ENCODE data around the gene SLC7A14. TPM values are rescaled to one million over a fixed set of nuclear protein-coding genes. Genes with fewer than 3 reads are reported as not detected.
"Not testable (repeated sequence)": the region's sequence is repeated elsewhere in the genome, so short reads cannot be mapped to it uniquely, and the experiment has no call there.

The SLC7A14 gene
- polyA plus RNA-seq, 6 donors from 2014 or later = not detected

GRCh38 chr3:170579646-170580045, 6.2 kb downstream of the SLC7A14 start:
- H3K4me3 Mint-ChIP-seq = no peak overlapping the region
- H3K4me1 Mint-ChIP-seq = no peaks in the 10 kb centered on the region
- H3K9me3 Mint-ChIP-seq = peaks cover 0 to 18% (median 2%) of the 10 kb centered on the region in 7 donors
- H3K36me3 Mint-ChIP-seq = peaks cover 0 to 13% of the 10 kb centered on the region in 2 donors
- no peak for DNase-seq
- ATAC-seq (ENCODE audit: low read depth in 2 of 2) = no peak
- H3K27ac Mint-ChIP-seq = no peak overlapping the region
- H3K27me3 Mint-ChIP-seq = peaks cover 33 to 62% (median 51%) of the 10 kb centered on the region in 3 donors

- H3K27me3 Mint-ChIP-seq = peaks cover 17 to 41% (median 38%) of the 10 kb centered on the region in 3 donors
- H3K9me3 Mint-ChIP-seq = peaks cover 0 to 7% (median 2%) of the 10 kb centered on the region in 7 donors
- H3K4me1 Mint-ChIP-seq = no peaks in the 10 kb centered on the region
- DNase-seq (no peak), ATAC-seq (ENCODE audit: low read depth in 2 of 2) (no peak)
- peaks cover 0 to 6% of the 10 kb centered on the region in 2 donors for H3K36me3 Mint-ChIP-seq
- no peak overlapping the region for H3K27ac Mint-ChIP-seq
- H3K4me3 Mint-ChIP-seq = no peak overlapping the region
Measured at GRCh38 chr3:170572665-170573253, 13.1 kb downstream of the SLC7A14 start.

GRCh38 chr3:170567598-170567997, 18.3 kb downstream of the SLC7A14 start:
- not testable (repeated sequence) for H3K36me3 Mint-ChIP-seq; H3K27ac Mint-ChIP-seq; H3K9me3 Mint-ChIP-seq; H3K4me1 Mint-ChIP-seq; DNase-seq; ATAC-seq (ENCODE audit: low read depth in 2 of 2); H3K4me3 Mint-ChIP-seq
- H3K27me3 Mint-ChIP-seq = peaks cover 11 to 20% (median 14%) of the 10 kb centered on the region in 3 donors

- Mint-ChIP-seq H3K36me3 (peaks cover 0 to 6% of the 10 kb centered on the region in 2 donors), H3K27me3 (peaks cover 8 to 17% (median 11%) of the 10 kb centered on the region in 3 donors), H3K4me1 (no peaks in the 10 kb centered on the region), H3K9me3 (peaks cover 0 to 7% (median 2%) of the 10 kb centered on the region in 7 donors), H3K4me3 (no peak overlapping the region), H3K27ac (no peak overlapping the region)
- no peak for ATAC-seq (ENCODE audit: low read depth in 2 of 2)
- DNase-seq = no peak
Measured at GRCh38 chr3:170566413-170566812, 19.5 kb downstream of the SLC7A14 start.

GRCh38 chr3:170565495-170565894, 20.4 kb downstream of the SLC7A14 start:
- Mint-ChIP-seq H3K4me1 (no peaks in the 10 kb centered on the region), H3K27ac (no peak overlapping the region), H3K27me3 (peaks cover 8 to 12% (median 9%) of the 10 kb centered on the region in 3 donors), H3K36me3 (no peaks in the 10 kb centered on the region), H3K9me3 (peaks cover 0 to 3% (median 1%) of the 10 kb centered on the region in 7 donors), H3K4me3 (no peak overlapping the region)
- ATAC-seq (ENCODE audit: low read depth in 2 of 2) (no peak), DNase-seq (no peak)

GRCh38 chr3:170564664-170565063, 21.2 kb downstream of the SLC7A14 start:
- Mint-ChIP-seq H3K4me3 (no peak overlapping the region), H3K9me3 (peaks cover 0 to 3% (median under 1%) of the 10 kb centered on the region in 7 donors), H3K27ac (no peak overlapping the region), H3K4me1 (no peaks in the 10 kb centered on the region), H3K27me3 (peaks cover 9 to 14% (median 11%) of the 10 kb centered on the region in 3 donors), H3K36me3 (no peaks in the 10 kb centered on the region)
- ATAC-seq (ENCODE audit: low read depth in 2 of 2) (no peak), DNase-seq (no peak)

GRCh38 chr3:170563712-170564423, 22.0 kb downstream of the SLC7A14 start:
- DNase-seq (no peak), ATAC-seq (ENCODE audit: low read depth in 2 of 2) (no peak)
- Mint-ChIP-seq H3K9me3 (peaks cover 0 to 3% (median 0%) of the 10 kb centered on the region in 7 donors), H3K27me3 (peaks cover 10 to 16% (median 15%) of the 10 kb centered on the region in 3 donors), H3K27ac (no peak overlapping the region), H3K4me1 (no peaks in the 10 kb centered on the region), H3K4me3 (no peak overlapping the region), H3K36me3 (no peaks in the 10 kb centered on the region)

- peaks cover 0 to 2% (median 0%) of the 10 kb centered on the region in 7 donors for H3K9me3 Mint-ChIP-seq
- no peaks in the 10 kb centered on the region for H3K36me3 Mint-ChIP-seq
- no peak for DNase-seq
- H3K27me3 Mint-ChIP-seq = peaks cover 13 to 27% (median 26%) of the 10 kb centered on the region in 3 donors
- H3K4me1 Mint-ChIP-seq = no peaks in the 10 kb centered on the region
- H3K4me3 Mint-ChIP-seq = no peak overlapping the region
- H3K27ac Mint-ChIP-seq = no peak overlapping the region
- no peak for ATAC-seq (ENCODE audit: low read depth in 2 of 2)
Measured at GRCh38 chr3:170562080-170562479, 23.8 kb downstream of the SLC7A14 start.

- H3K4me1 Mint-ChIP-seq = no peaks in the 10 kb centered on the region
- peaks cover 0 to 2% (median 0%) of the 10 kb centered on the region in 7 donors for H3K9me3 Mint-ChIP-seq
- DNase-seq (no peak), ATAC-seq (ENCODE audit: low read depth in 2 of 2) (no peak)
- H3K36me3 Mint-ChIP-seq = no peaks in the 10 kb centered on the region
- peaks cover 8 to 28% (median 28%) of the 10 kb centered on the region in 3 donors for H3K27me3 Mint-ChIP-seq
- H3K27ac Mint-ChIP-seq = no peak overlapping the region
- H3K4me3 Mint-ChIP-seq = no peak overlapping the region
Measured at GRCh38 chr3:170560717-170561382, 25.0 kb downstream of the SLC7A14 start.

GRCh38 chr3:170560296-170560695, 25.6 kb downstream of the SLC7A14 start:
- no peaks in the 10 kb centered on the region for H3K9me3 Mint-ChIP-seq
- DNase-seq (no peak), ATAC-seq (ENCODE audit: low read depth in 2 of 2) (no peak)
- H3K4me3 Mint-ChIP-seq = no peak overlapping the region
- no peaks in the 10 kb centered on the region for H3K36me3 Mint-ChIP-seq
- H3K27ac Mint-ChIP-seq = no peak overlapping the region
- H3K27me3 Mint-ChIP-seq = peaks cover 4 to 28% (median 23%) of the 10 kb centered on the region in 3 donors
- H3K4me1 Mint-ChIP-seq = no peaks in the 10 kb centered on the region

GRCh38 chr3:170558427-170558826, 27.4 kb downstream of the SLC7A14 start:
- ATAC-seq (ENCODE audit: low read depth in 2 of 2) (no peak), DNase-seq (no peak)
- H3K4me1 Mint-ChIP-seq = no peaks in the 10 kb centered on the region
- no peaks in the 10 kb centered on the region for H3K36me3 Mint-ChIP-seq
- no peak overlapping the region for H3K4me3 Mint-ChIP-seq
- H3K9me3 Mint-ChIP-seq = no peaks in the 10 kb centered on the region
- no peak overlapping the region for H3K27ac Mint-ChIP-seq
- H3K27me3 Mint-ChIP-seq = peaks cover 12 to 30% (median 28%) of the 10 kb centered on the region in 3 donors

GRCh38 chr3:170555329-170555728, 30.5 kb downstream of the SLC7A14 start:
- no peaks in the 10 kb centered on the region for H3K4me1 Mint-ChIP-seq
- H3K27ac Mint-ChIP-seq = no peak overlapping the region
- no peak overlapping the region for H3K4me3 Mint-ChIP-seq
- ATAC-seq (ENCODE audit: low read depth in 2 of 2) = no peak
- no peaks in the 10 kb centered on the region for H3K36me3 Mint-ChIP-seq
- peaks cover 21 to 39% (median 35%) of the 10 kb centered on the region in 3 donors for H3K27me3 Mint-ChIP-seq
- DNase-seq = no peak
- H3K9me3 Mint-ChIP-seq = no peaks in the 10 kb centered on the region

GRCh38 chr3:170553788-170554757, 31.8 kb downstream of the SLC7A14 start:
- Mint-ChIP-seq H3K27ac (no peak overlapping the region), H3K4me3 (no peak overlapping the region), H3K27me3 (peaks cover 28 to 31% (median 31%) of the 10 kb centered on the region in 3 donors), H3K9me3 (no peaks in the 10 kb centered on the region), H3K4me1 (no peaks in the 10 kb centered on the region), H3K36me3 (no peaks in the 10 kb centered on the region)
- ATAC-seq (ENCODE audit: low read depth in 2 of 2) (no peak), DNase-seq (no peak)
